CD4-positive, alpha-beta T cell treated with Interleukin-17A for 4 hours (primary cell): ENCODE measurements around the gene OSBPL3.
"Not testable (repeated sequence)": the region's sequence is repeated elsewhere in the genome, so short reads cannot be mapped to it uniquely, and the experiment has no call there.

ENCODE experiments used
- DNase-seq: peaks from one replicate; pipeline ENCODE4 v3.0.0-alpha.2; 2020; ENCODE audit warnings: mixed read lengths

The OSBPL3 gene

DNA sequence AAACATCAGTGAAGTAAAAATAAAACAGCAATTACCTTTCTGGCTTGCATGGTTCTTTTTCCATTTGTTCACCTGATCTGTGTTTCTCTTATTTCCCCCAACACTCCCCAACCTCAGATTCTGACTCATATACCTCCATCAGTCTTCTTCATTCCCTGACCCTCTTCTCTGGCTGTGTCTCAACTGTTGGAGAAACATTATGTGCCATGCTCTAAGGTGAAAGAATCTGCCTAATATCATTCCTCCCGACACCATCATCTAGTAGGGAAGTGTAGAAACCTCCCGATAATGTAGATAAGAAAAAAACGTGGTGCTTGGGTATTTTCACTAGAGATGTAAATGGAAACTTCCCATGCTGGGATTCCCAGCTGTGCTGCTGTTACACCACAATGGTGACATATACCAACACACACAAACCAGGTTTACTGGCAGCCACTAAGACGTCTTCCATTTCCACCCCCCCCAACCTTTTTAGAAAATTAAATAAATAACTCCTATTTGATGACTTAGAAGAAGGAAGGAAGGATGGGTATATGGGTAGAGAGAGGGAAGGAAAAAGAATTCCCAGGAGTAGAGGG lies 63.4 kb downstream of the OSBPL3 start:
- DNase-seq, result no peak

DNA sequence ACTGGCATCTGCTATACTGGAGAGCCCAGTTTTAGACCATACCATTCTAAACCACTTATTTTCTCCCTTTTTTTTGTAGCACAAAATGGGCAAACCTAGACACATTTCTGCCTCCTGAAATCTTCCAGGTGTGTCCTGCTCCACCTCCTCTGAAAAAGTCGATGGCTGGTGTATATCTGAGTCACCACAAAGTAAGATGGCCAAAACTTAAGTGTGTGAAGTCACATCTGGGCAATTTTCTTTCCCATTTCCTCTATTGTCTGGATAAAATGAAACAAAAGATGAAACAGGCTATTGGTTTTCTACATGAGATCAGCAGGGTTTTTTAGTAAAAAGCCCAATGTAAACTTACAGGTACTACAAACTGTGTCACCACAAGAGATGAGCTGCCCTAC lies 65.5 kb downstream of the OSBPL3 start:
- no peak for DNase-seq

- no peak for DNase-seq
Observed at GRCh38 chr7:24913801-24914464, 66.0 kb downstream of the OSBPL3 start.

DNA sequence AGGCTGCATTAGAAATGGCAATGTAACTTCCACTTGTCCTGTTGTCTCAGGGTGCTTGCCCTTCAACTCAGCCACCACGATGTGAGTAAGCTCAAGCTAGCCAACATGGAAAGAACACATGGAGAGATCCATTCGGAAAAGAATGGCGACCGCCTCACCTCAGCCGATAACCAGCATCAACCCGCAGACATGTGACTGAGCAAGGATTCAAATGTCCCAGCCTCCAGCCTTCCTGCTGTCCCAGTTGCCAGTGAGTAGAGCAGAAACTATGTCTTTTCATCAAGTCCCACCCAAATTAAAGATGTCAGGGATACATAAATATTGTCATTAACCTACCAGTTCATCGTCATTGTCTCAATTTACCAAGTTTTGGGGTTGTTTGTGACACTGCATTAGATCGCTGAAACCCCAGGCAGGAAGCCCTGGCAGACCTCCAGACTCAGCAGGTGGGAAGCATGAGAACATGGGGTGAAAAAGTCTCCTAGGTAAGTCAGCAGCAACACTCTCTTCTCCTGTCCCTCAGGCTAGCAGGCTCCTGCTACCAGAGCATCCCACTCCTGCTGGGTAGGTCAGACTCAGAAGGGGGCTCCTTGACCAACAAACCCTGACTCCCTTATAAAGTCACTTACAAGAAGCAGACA lies 67.0 kb downstream of the OSBPL3 start:
- peak; percentile 52 for DNase-seq

- no peak for DNase-seq
Observed at GRCh38 chr7:24912424-24912823, 67.6 kb downstream of the OSBPL3 start.

- DNase-seq, result peak; percentile 38
Observed at GRCh38 chr7:24911213-24911603, 68.8 kb downstream of the OSBPL3 start.

DNA sequence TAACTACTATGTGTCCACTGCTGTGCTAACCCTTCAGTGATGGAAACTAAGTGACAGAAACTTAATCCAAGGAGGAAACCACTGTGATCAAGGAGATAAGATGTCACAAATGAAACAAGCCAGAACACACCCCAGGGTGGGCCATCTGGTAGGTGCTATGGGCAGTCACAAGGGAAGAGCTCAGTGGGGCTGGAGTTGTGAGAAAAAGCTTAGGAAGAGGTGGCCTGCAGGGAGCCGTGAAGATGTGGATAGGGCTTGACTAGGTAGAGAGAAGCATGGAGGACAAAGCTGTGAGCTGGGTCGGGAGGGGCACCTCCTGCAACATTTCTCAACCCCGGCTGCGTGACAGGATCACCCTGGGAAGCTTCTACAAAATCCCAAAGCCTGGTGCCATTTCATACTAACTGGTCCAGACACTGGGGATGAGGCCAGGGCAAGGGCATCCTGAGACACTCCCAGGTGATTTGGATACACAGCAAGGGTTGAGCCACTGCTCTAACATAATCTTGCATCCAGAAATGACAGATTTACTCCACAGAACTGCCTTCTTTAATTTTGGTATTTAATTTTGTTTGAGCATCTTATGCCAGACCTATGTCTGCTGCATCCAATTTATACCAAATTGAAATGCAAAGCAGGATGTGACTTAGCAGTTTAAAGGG lies 69.3 kb downstream of the OSBPL3 start:
- no peak for DNase-seq

- DNase-seq, result peak; percentile 16
Observed at GRCh38 chr7:24908727-24909126, 71.3 kb downstream of the OSBPL3 start.

- DNase-seq, result no peak
Observed at GRCh38 chr7:24908166-24908565, 71.8 kb downstream of the OSBPL3 start.

GRCh38 chr7:24907311-24907886 lies 72.6 kb downstream of the OSBPL3 start:
- peak; percentile 48 for DNase-seq

DNA sequence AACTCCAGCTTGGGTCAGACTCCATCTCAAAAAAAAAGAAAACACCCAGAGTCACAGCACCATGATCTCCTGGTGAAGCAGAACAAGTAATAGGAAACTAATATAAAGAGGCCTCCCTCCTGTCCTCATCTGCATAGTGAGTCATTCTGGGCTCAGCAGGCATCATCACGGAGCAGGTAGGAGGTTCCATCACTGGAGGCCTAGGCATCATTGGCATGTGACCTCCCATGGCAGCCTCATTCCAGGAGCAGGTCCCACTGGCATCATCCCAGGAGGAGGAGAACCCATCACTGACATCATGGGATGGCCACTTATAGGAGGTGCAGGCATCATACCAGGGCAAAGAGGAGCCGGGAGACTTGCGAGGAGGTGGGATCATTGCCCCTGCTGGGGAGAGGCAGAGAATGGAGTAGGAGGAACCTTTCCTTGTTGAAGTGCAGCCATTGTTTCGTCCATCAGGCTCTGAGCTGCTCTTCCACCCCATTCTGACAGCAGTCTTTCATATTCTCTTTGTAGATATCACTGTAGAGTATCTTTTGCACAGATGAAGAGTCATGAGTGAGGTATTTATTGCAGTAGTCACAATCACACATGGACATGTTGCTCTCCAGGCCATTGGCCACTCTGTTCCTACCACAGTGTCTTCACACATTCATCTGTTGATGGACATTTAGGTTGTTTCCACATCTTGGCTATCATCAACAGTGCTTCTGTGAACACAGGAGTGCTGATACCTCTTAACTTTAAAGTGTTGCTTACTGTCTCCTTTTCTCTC lies 73.8 kb downstream of the OSBPL3 start:
- DNase-seq, result peak; percentile 27

DNA sequence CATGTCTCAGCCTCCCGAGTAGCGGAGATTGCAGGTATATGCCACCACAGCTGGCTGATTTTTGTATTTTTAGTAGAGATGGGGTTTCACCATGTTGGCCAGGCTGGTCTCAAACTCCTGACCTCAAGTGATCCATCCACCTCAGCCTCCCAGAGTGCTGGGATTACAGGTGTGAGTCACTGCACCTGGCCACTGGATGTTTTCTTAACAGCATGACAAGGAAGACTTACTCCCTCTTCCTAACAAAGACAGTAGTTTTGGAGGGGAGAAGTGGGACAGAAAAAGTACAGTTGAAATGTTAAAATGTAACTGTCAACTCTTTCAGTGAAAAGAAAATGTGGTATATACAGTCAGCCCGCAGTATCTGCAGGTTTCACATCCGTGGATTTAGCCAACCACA lies 76.0 kb downstream of the OSBPL3 start:
- DNase-seq, result not testable (repeated sequence)

GRCh38 chr7:24903559-24903958 lies 76.4 kb downstream of the OSBPL3 start:
- DNase-seq, result no peak

DNA sequence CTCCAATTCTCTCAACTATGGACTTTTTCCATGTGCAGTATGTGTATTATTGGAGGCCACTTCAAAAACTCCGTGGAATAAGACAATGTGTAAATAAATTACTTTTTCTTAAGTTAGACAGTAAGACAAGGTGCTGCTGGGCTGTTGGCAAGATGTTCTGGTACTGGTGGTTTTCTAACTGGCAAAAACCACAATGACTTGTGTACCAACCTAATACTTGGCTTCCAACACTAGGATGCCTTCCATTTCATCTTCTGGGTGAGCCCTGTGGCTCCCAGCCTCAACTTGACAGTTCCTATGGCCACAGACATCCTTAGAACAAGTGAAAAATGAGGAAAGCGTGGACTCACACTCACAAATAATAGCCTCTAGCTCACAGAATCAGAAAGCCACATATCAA lies 77.0 kb downstream of the OSBPL3 start:
- no peak for DNase-seq

DNA sequence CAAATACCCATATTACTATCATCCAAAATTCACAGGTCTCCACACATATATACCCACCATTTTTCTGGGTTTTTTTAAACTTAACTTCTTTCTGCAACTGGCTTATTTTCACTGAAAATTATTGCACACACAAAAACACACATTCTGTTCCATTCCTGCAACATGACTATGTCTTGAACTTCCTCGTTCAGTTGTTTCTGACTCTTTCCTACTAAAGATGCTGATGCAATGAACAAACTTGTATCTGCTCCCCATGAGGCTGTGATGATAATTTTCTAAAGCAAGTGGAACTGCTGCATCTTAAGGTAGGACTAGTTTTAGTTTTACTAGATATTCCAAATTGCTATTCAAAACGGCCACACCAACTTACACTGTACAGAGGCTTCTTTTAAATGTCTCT lies 77.7 kb downstream of the OSBPL3 start:
- no peak for DNase-seq

DNA sequence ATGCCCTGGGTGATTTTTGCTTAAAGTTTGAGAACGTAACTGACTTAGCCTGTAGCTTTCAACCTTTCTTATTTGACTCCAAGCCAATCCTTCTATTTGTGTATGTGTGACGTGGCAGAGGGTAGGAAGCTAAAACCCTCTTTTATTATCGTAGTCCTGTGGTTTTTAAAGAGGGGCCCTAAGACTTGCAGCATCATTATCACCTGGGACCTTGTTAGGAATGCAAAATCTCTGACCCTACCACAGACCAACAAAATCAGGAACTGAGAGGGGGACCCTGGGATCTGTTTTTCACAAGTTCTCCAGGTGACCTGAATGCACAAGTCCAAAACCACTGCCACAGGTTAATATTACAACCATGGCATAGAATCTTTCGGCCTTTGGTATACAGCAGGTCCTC lies 80.1 kb downstream of the OSBPL3 start:
- no peak for DNase-seq

DNA sequence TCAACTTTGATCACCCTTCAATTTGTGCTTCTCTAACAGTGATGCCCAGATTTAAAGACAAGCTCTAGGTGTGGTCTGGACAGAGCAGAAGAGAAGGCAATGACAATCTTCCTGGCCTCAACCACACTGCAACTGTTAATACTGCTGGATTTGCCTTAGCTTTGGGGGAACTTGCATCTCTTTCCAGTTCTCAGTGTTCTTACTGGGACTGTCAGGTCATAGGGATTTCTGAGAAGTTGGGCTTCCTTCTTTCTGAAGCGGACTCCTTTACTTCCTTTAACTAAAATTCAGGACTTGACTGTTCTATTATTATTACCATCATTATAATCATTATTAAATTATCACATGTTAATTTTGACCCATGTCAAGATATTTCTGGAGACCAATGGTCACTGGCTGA lies 80.8 kb downstream of the OSBPL3 start:
- no peak for DNase-seq

GRCh38 chr7:24898691-24899090 lies 81.3 kb downstream of the OSBPL3 start:
- DNase-seq, result no peak

- no peak for DNase-seq
Observed at GRCh38 chr7:24896031-24896501, 83.9 kb downstream of the OSBPL3 start.

DNA sequence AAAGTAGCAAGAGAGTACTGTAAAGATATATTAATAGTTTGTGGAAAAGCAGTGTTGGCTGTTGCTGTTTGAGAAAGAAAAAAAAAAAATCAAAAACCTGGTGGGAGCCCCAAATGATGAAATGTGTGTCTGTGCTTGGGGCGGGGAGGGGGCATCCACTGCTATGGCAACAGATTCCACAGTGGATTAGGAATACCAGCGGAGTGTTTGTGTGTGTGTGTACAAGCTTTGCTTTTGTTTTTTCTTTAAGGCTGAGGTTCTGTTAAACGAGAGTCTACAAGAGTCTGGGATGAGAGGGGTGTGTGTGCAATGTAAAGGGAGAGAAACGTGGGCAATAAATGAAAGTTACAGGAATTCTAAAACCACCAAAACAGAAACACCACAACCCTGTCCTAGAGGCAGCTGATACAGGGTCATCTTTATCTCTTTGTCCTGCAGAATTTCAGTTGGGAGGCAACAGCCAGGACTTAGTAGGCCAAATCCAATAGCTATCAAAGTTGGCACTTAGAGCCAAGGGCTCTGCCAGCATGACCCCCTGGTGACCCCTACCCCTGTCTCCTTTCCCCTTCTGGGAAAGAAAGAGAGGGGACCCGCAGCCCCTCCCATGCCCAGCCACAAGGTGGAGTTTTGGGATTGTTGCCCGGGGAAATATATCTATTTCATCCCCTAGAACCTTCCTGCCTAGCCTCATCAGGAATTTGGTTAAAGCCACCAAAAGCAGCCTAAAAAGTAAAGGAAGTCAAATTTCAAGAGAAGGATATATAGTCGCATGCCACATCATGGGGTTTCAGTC lies 85.4 kb downstream of the OSBPL3 start:
- peak; percentile 22 for DNase-seq

GRCh38 chr7:24891311-24891735 lies 88.7 kb downstream of the OSBPL3 start:
- no peak for DNase-seq

DNA sequence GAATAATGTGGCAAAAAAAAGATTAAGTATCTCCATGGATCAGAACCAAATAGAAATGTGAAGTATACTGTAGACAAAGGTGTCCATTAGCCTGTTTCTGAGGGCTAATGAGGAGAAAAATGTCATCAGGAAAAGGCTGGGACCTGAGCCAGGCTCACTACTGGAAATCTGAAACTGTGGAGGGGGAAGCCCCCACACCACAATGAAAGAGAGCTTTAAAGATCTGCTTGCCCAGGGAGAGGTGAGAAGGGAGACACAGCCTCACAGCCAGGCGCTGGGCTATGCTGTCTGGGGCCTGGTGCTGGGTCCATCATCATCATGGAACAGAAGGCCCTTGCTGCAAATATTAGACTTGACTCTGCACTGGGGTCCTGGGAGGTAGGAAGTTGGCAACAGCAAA lies 90.4 kb downstream of the OSBPL3 start:
- no peak for DNase-seq
